GM03348 (cell line): ENCODE measurements around the gene TOLLIP.

Experiments used
- DNase-seq: peaks from one replicate; pipeline ENCODE4 v3.0.0; 2012; ENCODE audit warnings: low spot score

TOLLIP gene

GRCh38 chr11:1297576-1298473 lies 11.6 kb downstream of the TOLLIP start:
- DNase-seq: no peak

GRCh38 chr11:1297011-1297575 lies 12.3 kb downstream of the TOLLIP start:
- DNase-seq: no peak

DNA sequence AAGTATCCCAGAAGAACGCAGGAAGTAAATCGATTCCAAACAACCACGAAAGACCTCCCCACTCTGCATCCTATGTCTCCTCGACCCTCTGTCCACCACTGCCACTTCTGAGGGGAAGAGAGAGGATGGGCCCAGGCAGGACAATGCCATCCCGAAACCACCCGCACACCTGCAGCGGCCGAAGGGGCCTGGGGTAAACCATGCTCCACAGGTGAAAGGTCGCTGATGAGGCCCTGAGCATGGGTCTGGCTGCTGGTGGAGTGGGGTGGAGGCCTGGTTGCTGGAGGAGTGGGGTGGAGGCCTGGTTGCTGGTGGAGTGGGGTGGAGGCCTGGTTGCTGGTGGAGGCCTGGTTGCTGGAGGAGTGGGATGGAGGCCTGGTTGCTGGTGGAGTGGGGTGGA lies 13.1 kb downstream of the TOLLIP start:
- DNase-seq: no peak

DNA sequence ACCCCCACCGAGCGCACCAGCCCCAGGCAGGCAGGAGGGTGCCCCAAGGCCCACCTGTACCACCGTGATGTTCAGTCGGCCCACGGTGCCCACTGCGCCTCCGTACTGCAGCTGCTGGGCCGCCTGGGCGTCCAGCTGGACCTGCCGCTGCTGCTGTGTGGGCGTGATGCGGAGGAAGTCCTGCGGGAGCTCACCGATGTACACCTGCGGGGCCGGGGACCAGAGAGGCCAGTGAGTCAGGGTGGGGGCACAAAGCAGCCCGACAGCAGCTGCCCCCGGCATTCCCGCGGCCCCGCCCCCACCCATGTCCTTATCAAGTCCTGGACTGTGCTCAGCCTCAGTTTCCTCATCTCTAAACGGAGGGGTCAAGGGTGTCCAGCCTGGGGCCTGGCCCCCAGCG lies 13.8 kb downstream of the TOLLIP start:
- DNase-seq: no peak

DNA sequence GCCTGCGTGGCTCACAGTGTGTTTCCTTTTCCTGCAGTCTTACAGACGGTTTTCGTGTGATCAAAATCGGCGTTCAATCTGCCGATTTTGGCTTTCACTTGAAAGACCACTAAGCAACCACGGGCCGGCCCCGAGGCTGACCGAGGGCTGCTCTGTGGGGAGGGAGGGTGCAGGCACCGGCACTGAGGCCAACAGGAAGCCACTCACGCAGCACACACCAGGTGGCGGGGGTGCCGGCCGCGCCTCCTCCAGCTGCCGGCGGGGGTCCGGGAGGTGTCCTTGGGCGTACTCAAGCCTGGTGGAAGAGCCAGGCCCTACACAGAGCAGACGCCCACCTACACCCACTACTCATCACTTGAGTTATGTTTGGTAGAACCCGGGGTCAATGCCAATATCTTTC lies 14.3 kb downstream of the TOLLIP start:
- no peak for DNase-seq

- no peak for DNase-seq
These were observed 15.8 kb downstream of the TOLLIP start for GRCh38 chr11:1293619-1294015.

DNA sequence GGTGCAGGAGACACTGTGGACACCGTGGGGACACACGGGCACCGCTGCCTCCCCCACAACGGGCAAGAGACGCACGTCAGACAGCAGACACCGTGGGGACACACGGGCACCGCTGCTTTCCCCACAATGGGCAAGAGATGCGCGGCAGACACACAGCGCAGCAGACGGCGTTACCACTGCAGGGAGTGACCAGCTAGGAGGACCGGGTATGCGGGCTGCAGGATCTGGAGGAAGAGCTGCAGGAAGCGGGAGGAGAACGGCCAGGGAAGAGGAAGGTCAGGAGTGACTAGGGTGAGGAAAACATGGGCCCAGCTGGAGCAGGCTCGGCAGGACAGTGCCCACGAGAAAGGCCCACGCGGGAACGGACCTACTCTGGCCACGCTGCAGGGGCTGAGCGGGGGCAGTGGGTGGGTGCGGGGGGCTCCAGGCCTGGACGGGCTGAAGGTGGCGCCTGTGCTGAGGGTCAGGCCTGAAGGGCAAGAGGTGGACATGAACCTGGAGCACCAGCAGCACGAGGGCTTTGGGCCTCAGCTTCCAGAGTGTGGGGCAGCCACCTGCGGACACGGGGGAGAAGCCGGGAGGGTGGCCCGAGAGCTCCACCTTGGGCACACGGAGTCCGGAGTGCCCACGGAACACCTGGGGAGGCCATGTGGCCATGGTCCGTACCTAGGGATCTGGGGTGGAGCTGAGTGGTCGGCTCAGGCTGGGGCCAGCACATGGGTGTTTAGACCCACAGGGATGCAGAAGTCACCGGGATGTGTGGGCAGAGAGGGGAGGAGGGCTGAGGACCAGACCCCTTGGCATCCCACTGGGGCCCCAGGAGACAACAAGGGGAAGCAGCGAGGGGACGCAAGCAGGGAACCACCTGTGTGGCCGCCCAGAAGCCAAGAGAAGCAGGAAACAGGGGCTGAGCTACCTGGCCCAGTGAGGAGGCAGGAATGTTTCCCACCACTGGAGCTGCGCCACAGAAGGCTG lies 16.5 kb downstream of the TOLLIP start:
- no peak for DNase-seq

DNA sequence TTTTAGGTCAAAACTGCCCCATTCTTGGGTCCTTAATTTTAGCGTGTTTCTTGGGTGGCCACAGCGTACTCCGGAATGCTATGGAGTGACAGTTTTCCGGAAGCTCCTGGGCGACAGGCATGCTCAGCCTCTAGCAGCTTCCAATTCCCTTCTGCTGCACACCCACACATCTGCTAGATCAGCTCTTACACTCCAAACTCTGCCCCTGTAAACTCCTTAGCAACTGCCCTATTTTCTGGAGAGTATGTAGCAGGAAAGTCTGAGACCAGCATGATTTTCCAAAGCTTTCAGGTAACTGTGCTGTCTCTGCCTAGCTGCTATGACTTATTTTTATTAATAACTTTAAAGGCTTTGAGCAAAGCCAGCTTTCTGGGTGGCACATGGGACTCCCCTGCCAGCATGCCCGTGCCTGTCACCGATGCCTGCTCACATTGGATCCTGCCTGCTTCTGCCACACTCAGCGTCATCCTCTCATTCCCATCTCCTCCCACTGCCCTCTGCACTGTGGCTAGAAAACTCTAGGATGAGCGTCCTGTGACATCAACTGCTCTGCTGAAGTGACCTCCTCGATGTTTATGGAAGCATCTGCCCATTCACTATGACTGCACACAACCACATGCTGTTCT lies 17.3 kb downstream of the TOLLIP start:
- no peak for DNase-seq

- DNase-seq: no peak
These were observed 18.0 kb downstream of the TOLLIP start for GRCh38 chr11:1291295-1292017.

GRCh38 chr11:1290052-1291040 lies 19.1 kb downstream of the TOLLIP start:
- DNase-seq: no peak

GRCh38 chr11:1289211-1289935 lies 20.1 kb downstream of the TOLLIP start:
- DNase-seq: no peak

DNA sequence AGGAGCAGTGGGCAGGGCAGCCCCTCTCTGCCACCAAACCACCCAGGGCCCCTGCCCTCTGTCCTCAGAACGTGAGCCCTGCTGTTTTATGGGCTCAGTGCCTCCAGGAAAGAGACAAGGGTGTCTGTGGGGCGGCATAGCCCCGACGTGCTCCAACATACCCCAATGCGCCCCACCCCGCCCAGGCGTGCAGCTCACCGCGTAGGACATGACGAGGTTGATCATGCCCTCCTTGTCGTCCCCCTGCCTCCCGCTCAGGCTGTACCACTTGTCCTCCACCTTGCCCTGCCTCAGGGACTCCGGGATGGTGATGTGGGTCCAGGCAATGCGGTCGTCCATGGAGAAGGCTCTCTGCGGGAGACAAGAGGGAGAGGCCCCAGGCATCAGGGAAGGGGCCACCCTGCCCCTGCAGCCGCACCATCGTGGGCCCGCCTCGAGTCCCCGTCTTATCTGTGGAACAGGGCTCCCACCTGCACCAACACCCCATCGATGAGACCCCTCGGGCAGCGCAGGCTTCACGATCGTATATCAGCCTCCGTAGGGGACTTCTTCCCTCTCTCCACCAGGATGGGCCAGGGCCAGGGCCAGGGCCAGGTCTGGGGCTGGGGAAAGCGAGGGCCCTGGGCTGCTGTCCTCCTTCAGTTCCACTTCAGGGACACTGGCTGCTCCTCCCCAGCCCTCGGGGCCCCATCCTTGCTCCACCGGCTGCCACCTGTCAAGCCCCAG lies 20.8 kb downstream of the TOLLIP start:
- no peak for DNase-seq

- DNase-seq: no peak
These were observed 21.5 kb downstream of the TOLLIP start for GRCh38 chr11:1287928-1288327.

- DNase-seq: no peak
These were observed 23.6 kb downstream of the TOLLIP start for GRCh38 chr11:1285876-1286275.

DNA sequence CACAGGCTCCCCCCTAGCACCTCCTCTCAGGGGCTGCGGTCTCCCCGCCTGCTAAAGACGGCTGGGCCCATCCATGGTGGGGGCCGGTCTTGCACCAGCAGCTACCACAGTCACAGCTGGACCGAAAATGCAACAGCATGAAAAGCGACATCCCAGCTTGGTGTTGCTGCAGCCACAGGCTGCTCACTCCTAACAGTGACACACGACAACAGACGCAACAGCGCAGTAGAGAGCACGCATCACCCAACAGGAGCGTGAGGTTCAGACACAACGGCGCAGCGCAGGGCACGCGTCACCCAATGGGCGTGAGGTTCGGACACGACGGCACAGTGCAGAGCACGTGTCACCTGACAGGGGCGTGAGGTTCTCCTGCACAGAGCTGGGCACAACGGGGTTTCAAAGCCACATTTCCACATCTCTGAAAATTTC lies 24.1 kb downstream of the TOLLIP start:
- no peak for DNase-seq

DNA sequence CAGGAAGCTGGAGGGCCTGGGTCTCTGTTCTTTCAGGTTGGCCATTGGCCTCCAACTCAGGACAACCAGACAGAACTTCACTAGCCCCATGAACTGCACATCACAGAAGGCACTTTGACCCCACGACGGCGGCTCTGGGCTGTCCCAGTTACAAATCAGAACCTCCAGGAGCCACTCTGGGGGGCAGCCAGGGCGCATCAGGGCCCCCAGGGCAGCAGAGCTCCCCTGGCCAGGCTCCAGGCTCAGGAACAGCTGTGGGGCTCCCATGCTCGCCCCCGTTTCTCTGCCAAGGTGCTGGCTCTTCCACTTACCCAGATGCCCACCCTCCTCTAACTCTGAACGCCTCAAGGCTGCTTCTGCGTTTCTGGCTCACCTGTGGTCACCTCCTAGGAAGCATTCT lies 25.5 kb downstream of the TOLLIP start:
- no peak for DNase-seq

GRCh38 chr11:1283091-1283511 lies 26.3 kb downstream of the TOLLIP start:
- no peak for DNase-seq

GRCh38 chr11:1281974-1282365 lies 27.5 kb downstream of the TOLLIP start:
- no peak for DNase-seq
